GM20000 (cell line): ENCODE measurements around the gene RANBP1.

ENCODE experiments used
- DNase-seq: peaks from one replicate; pipeline ENCODE4 v3.0.0; 2012; ENCODE audit warnings: low spot score
- CTCF ChIP-seq: IDR thresholded peaks from 2 replicates; pipeline ENCODE4 v1.5.1; 2012; ENCODE audit warnings: mild to moderate bottlenecking, control low read depth; ENCODE audit errors: extremely low read depth, missing control alignments

RANBP1 gene

GRCh38 chr22:20085651-20086050 lies 30.3 kb upstream of the RANBP1 start:
- no peak for DNase-seq
- no peak for TF ChIP-seq CTCF

- DNase-seq: no peak
- no peak for TF ChIP-seq CTCF
These were observed 29.8 kb upstream of the RANBP1 start for GRCh38 chr22:20086101-20086599.

GRCh38 chr22:20086763-20087162 lies 29.1 kb upstream of the RANBP1 start:
- TF ChIP-seq CTCF: no peak
- DNase-seq: no peak

- DNase-seq: no peak
- no peak for TF ChIP-seq CTCF
These were observed 28.3 kb upstream of the RANBP1 start for GRCh38 chr22:20087319-20088262.

- no peak for DNase-seq
- TF ChIP-seq CTCF: no peak
These were observed 27.6 kb upstream of the RANBP1 start for GRCh38 chr22:20088263-20088648.

- no peak for DNase-seq
- TF ChIP-seq CTCF: no peak
These were observed 26.5 kb upstream of the RANBP1 start for GRCh38 chr22:20089226-20089976.
